Type B pancreatic cell (in vitro differentiated cells): ENCODE data around the gene PIWIL1. TPM values are rescaled to one million over a fixed set of nuclear protein-coding genes. Genes with fewer than 3 reads are reported as not detected.

Experiments
- DNase-seq: peaks from one replicate; pipeline ENCODE4 v3.0.0; 2021; ENCODE audit warnings: mixed read lengths; ENCODE audit not compliant: unreplicated experiment; ENCODE audit errors: extremely low spot score
- H3K27ac Mint-ChIP-seq: 2 replicates; pipeline ENCODE4 v1.8.0; 2021; ENCODE audit warnings: mild to moderate bottlenecking, mixed read lengths
- H3K27me3 Mint-ChIP-seq: 2 replicates; pipeline ENCODE4 v1.8.0; 2021; ENCODE audit warnings: mixed read lengths
- H3K36me3 Mint-ChIP-seq: 2 replicates; pipeline ENCODE4 v1.8.0; 2021; ENCODE audit warnings: mixed read lengths
- H3K4me1 Mint-ChIP-seq: one replicate; pipeline ENCODE4 v1.8.0; 2021; ENCODE audit warnings: mixed read lengths; ENCODE audit not compliant: unreplicated experiment
- H3K4me3 Mint-ChIP-seq: 2 replicates; pipeline ENCODE4 v1.8.0; 2021; ENCODE audit warnings: mild to moderate bottlenecking, mixed read lengths
- H3K9me3 Mint-ChIP-seq: 2 replicates; pipeline ENCODE4 v1.8.0; 2021; ENCODE audit warnings: mixed read lengths
- total RNA-seq: library from RNA; stranded (reverse); gene quantifications from 2 replicates; pipeline ENCODE4 v1.2.1, GENCODE V29; 2021; ENCODE audit warnings: low replicate concordance
- TF ChIP-seq, protein P1 (sequence below): fragments of 200-600 bp; sonication (generic); conservative IDR thresholded peaks from 2 replicates; pipeline ENCODE4 v1.5.0; 2021; ENCODE audit warnings: antibody characterized with exemption, mild to moderate bottlenecking

PIWIL1 gene
- total RNA-seq, 1 donor from 2014 or later = not detected

DNA sequence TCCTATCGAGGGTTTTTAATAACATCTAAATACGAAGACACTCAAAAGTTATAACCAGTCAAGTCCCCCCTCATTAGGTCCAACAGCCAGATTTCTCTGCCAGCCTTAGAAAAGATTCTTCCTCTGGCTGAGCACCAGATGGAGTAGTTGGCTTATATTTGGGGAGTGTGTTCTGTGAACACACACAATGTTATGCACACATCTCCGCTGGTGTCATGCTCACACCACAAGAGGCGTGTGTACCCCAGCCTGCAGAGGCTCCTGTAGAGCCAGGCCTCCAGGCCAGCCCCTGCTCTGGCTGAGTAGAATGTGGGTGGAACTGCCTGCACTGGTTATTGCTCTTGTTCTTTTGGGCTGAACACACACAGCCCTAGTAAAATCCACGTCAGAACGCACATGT is 64.0 kb downstream of the PIWIL1 start:
- no peaks in the 10 kb centered on the region for H3K9me3 Mint-ChIP-seq
- peaks cover 5% of the 10 kb centered on the region for H3K4me1 Mint-ChIP-seq
- TF ChIP-seq, protein P1, sequence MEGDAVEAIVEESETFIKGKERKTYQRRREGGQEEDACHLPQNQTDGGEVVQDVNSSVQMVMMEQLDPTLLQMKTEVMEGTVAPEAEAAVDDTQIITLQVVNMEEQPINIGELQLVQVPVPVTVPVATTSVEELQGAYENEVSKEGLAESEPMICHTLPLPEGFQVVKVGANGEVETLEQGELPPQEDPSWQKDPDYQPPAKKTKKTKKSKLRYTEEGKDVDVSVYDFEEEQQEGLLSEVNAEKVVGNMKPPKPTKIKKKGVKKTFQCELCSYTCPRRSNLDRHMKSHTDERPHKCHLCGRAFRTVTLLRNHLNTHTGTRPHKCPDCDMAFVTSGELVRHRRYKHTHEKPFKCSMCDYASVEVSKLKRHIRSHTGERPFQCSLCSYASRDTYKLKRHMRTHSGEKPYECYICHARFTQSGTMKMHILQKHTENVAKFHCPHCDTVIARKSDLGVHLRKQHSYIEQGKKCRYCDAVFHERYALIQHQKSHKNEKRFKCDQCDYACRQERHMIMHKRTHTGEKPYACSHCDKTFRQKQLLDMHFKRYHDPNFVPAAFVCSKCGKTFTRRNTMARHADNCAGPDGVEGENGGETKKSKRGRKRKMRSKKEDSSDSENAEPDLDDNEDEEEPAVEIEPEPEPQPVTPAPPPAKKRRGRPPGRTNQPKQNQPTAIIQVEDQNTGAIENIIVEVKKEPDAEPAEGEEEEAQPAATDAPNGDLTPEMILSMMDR = peak; percentile 72
- H3K27me3 Mint-ChIP-seq = no peaks in the 10 kb centered on the region
- H3K27ac Mint-ChIP-seq = no peak overlapping the region
- DNase-seq = no peak
- H3K4me3 Mint-ChIP-seq = no peak overlapping the region
- H3K36me3 Mint-ChIP-seq = no peaks in the 10 kb centered on the region

DNA sequence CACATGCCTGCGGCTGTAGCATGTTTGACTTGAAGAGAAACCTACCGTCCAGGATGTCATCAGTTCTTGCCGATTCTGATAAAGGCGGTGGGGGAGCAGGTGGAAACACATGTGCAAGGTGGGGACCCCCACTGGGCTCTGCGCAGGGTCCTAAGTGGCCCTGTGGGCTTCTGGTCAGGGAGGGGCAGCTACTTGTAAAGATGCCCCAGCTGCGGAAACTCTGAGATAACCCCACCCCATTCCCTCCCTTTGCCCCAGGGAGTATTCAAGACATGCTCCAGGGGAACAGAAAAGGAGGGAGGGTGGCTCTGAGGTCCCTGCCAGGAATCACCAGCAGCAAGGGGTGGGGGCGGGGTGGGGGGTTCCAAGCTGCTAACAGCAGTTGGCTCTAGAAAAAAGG is 67.6 kb downstream of the PIWIL1 start:
- no peak for DNase-seq
- no peak overlapping the region for H3K4me3 Mint-ChIP-seq
- H3K9me3 Mint-ChIP-seq = no peaks in the 10 kb centered on the region
- no peaks in the 10 kb centered on the region for H3K4me1 Mint-ChIP-seq
- TF ChIP-seq, protein P1 = no peak
- H3K27ac Mint-ChIP-seq = no peak overlapping the region
- H3K36me3 Mint-ChIP-seq = no peaks in the 10 kb centered on the region
- H3K27me3 Mint-ChIP-seq = no peaks in the 10 kb centered on the region

DNA sequence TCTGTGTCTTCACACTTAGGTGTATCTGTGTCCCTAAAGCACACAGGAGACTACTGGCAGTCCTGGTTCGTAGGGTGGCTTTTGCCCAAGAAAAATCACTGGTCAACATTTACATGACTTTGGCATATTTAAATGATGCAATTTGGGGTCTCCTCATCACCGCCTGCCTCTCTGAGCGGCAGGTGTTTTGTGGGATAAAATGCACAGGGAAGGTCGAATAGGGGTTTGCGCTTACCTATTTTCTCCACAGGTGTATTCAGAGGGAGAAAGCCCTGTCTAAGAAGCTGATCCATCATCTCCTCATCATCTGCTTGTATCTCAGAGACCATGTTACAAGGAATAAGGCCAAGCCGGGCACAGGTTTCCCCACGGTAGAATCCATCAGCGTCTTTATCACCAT is 74.7 kb downstream of the PIWIL1 start:
- Mint-ChIP-seq H3K4me3 (no peak overlapping the region), H3K27ac (no peak overlapping the region), H3K27me3 (no peaks in the 10 kb centered on the region), H3K4me1 (no peaks in the 10 kb centered on the region), H3K9me3 (no peaks in the 10 kb centered on the region), H3K36me3 (no peaks in the 10 kb centered on the region)
- TF ChIP-seq, protein P1 = no peak
- no peak for DNase-seq

DNA sequence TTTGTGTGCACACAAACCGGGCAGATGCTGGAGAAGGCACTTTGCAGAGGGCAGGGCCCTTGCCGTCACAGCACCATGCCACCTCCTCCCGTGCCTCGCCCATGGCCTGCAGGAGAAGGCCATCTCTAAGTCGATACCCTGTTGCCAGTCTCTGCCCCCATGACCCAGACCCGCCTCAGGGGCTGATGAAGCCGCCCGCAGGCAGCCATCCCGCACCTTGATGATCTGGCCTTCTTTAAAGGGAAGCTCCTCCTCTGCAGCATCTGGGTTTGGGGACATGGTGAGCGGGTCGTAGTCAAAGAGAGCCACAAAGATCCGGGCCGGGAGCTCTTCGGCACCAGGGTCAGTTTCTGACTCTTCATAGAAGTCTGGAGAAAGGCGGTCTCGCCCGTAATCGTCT is 76.2 kb downstream of the PIWIL1 start:
- Mint-ChIP-seq H3K4me3 (no peak overlapping the region), H3K4me1 (no peaks in the 10 kb centered on the region), H3K27ac (no peak overlapping the region), H3K27me3 (no peaks in the 10 kb centered on the region), H3K36me3 (no peaks in the 10 kb centered on the region), H3K9me3 (no peaks in the 10 kb centered on the region)
- no peak for DNase-seq
- TF ChIP-seq, protein P1 = no peak

DNA sequence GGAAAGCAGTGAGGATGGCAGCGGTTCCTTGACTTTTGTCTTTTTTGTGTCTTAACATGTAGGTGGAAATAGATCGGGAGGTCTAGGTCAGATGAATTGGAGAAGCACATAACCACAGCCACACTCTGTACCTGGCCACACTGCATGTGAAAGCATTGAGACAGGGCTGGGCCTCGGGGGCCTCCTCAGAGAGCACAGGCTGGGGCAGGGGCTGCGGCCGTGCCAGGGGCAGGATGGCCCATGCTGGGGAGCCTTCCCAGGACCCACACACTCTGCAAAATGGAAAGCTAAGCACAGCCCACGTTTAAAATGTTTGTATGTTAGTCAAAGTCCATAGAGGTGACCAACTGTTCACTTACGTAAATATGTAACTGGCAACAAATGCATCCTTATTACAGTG is 76.7 kb downstream of the PIWIL1 start:
- DNase-seq = no peak
- Mint-ChIP-seq H3K4me3 (no peak overlapping the region), H3K4me1 (no peaks in the 10 kb centered on the region), H3K27me3 (no peaks in the 10 kb centered on the region), H3K36me3 (no peaks in the 10 kb centered on the region), H3K9me3 (no peaks in the 10 kb centered on the region), H3K27ac (no peak overlapping the region)
- TF ChIP-seq, protein P1 = no peak

DNA sequence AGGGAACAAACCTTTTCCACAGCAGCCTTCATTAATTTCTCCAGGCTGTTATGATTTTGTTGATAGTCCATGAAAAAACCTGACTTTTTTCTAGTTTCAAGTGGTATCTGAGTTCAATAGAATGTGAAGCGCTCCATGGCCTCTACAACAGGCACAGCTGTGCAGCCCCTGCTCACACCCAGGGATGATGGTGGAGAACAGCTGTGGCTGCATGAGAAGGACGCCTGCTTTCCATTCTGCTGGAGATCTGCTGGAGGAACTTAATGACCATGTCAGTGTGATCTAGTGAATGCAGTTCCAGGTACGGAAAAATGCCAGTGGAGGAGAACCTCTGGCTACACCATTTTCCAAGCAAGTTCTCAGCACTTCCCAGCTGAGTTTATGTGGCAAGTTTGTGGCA is 80.6 kb downstream of the PIWIL1 start:
- Mint-ChIP-seq H3K27ac (no peak overlapping the region), H3K4me1 (no peaks in the 10 kb centered on the region), H3K27me3 (no peaks in the 10 kb centered on the region), H3K36me3 (no peaks in the 10 kb centered on the region), H3K4me3 (no peak overlapping the region), H3K9me3 (no peaks in the 10 kb centered on the region)
- peak; percentile 39 for DNase-seq
- TF ChIP-seq, protein P1 = no peak
